H54 (cell line): ENCODE measurements around the gene ARRDC4.

ENCODE experiments used
- DNase-seq: peaks from one replicate; pipeline ENCODE4 v3.0.0; 2011; ENCODE audit warnings: low spot score, mixed read lengths; ENCODE audit not compliant: insufficient read length
- FAIRE-seq: peaks from 3 replicates; lab custom pipeline; 2011; peaks lifted over from hg19 to GRCh38; lab: Jason Lieb, UNC
- POLR2A ChIP-seq: IDR thresholded peaks from 2 replicates; pipeline ENCODE4 v1.6.1; 2011; ENCODE audit warnings: low read depth, mild to moderate bottlenecking, low read length

Gene ARRDC4

GRCh38 chr15:97960364-97961066 is at the start of gene ARRDC4:
TSS of gene ARRDC4 (plus strand) at chr15:97960703. CDS start at chr15:97960862, 159 bp downstream.
- peak; percentile 72 for DNase-seq
- no peak for TF ChIP-seq POLR2A
- FAIRE-seq: peak; percentile 52

- FAIRE-seq (no peak), DNase-seq (no peak)
- TF ChIP-seq POLR2A: no peak
Measured at GRCh38 chr15:97914711-97915110, 45.8 kb upstream of the ARRDC4 start.

GRCh38 chr15:97915261-97915660 is 45.2 kb upstream of the ARRDC4 start:
- TF ChIP-seq POLR2A: no peak
- DNase-seq: no peak
- FAIRE-seq: no peak

- FAIRE-seq (no peak), DNase-seq (no peak)
- no peak for TF ChIP-seq POLR2A
Measured at GRCh38 chr15:97921296-97921865, 39.1 kb upstream of the ARRDC4 start.

- DNase-seq (no peak), FAIRE-seq (no peak)
- TF ChIP-seq POLR2A: no peak
Measured at GRCh38 chr15:97929456-97930229, 30.9 kb upstream of the ARRDC4 start.

- no peak for TF ChIP-seq POLR2A
- DNase-seq (no peak), FAIRE-seq (no peak)
Measured at GRCh38 chr15:97930230-97930629, 30.3 kb upstream of the ARRDC4 start.

GRCh38 chr15:97931314-97931713 is 29.2 kb upstream of the ARRDC4 start:
- FAIRE-seq: no peak
- no peak for DNase-seq
- TF ChIP-seq POLR2A: no peak

- TF ChIP-seq POLR2A: no peak
- FAIRE-seq (no peak), DNase-seq (no peak)
Measured at GRCh38 chr15:97933589-97933988, 26.9 kb upstream of the ARRDC4 start.

GRCh38 chr15:97940993-97941392 is 19.5 kb upstream of the ARRDC4 start:
- TF ChIP-seq POLR2A: no peak
- DNase-seq (no peak), FAIRE-seq (no peak)

- FAIRE-seq (no peak), DNase-seq (no peak)
- no peak for TF ChIP-seq POLR2A
Measured at GRCh38 chr15:97941572-97941971, 18.9 kb upstream of the ARRDC4 start.

GRCh38 chr15:97944724-97945123 is 15.8 kb upstream of the ARRDC4 start:
- no peak for FAIRE-seq
- no peak for TF ChIP-seq POLR2A
- DNase-seq: no peak

- DNase-seq: no peak
- FAIRE-seq: no peak
- TF ChIP-seq POLR2A: no peak
Measured at GRCh38 chr15:97947465-97948260, 12.8 kb upstream of the ARRDC4 start.

- no peak for TF ChIP-seq POLR2A
- DNase-seq (no peak), FAIRE-seq (no peak)
Measured at GRCh38 chr15:97953254-97953653, 7.2 kb upstream of the ARRDC4 start.

- FAIRE-seq (no peak), DNase-seq (no peak)
- no peak for TF ChIP-seq POLR2A
Measured at GRCh38 chr15:97953748-97954147, 6.8 kb upstream of the ARRDC4 start.

GRCh38 chr15:97955035-97955434 is 5.5 kb upstream of the ARRDC4 start:
- TF ChIP-seq POLR2A: no peak
- DNase-seq (no peak), FAIRE-seq (no peak)
